Glutamatergic neuron (in vitro differentiated cells): ENCODE data around the gene C13orf46. TPM values are rescaled to one million over a fixed set of nuclear protein-coding genes. Genes with fewer than 3 reads are reported as not detected.
A peak's percentile ranks its signal among the peaks of the same experiment; 100 is the strongest.

Source experiments
- DNase-seq: peaks from one replicate; pipeline ENCODE4 v3.0.0; 2022
- H3K27ac Mint-ChIP-seq: one replicate; pipeline ENCODE4 v1.8.0; 2020; ENCODE audit warnings: mild to moderate bottlenecking, mixed read lengths, inconsistent platforms; ENCODE audit not compliant: unreplicated experiment
- H3K27me3 Mint-ChIP-seq: one replicate; pipeline ENCODE4 v1.8.0; 2020; ENCODE audit warnings: mild to moderate bottlenecking, moderate library complexity, mixed read lengths, inconsistent platforms; ENCODE audit not compliant: unreplicated experiment
- H3K36me3 Mint-ChIP-seq: one replicate; pipeline ENCODE4 v1.8.0; 2020; ENCODE audit warnings: mild to moderate bottlenecking, mixed read lengths, inconsistent platforms; ENCODE audit not compliant: unreplicated experiment
- H3K4me1 Mint-ChIP-seq: one replicate; pipeline ENCODE4 v1.8.0; 2020; ENCODE audit warnings: mild to moderate bottlenecking, low read depth, mixed read lengths, inconsistent platforms; ENCODE audit not compliant: unreplicated experiment
- H3K4me3 Mint-ChIP-seq: one replicate; pipeline ENCODE4 v1.8.0; 2020; ENCODE audit warnings: mild to moderate bottlenecking, mixed read lengths, inconsistent platforms; ENCODE audit not compliant: unreplicated experiment
- H3K9me3 Mint-ChIP-seq: one replicate; pipeline ENCODE4 v1.8.0; 2020; ENCODE audit warnings: mild to moderate bottlenecking, moderate library complexity, mixed read lengths, inconsistent platforms; ENCODE audit not compliant: unreplicated experiment
- CTCF ChIP-seq: fragments of 200-600 bp; sonication (generic); IDR thresholded peaks from one replicate; pipeline ENCODE4 v1.5.0; 2021; ENCODE audit not compliant: partially characterized antibody, unreplicated experiment
- total RNA-seq: library from RNA; stranded (reverse); fragmentation: NEBNext Ultra II Directional; extraction: Animal tissue kit (Norgen Biotek cat#: 25700); gene quantifications from one replicate; pipeline ENCODE4 v1.2.1, GENCODE V29; 2021; ENCODE audit not compliant: unreplicated experiment

C13orf46 gene
- total RNA-seq, 1 donor from 2014 or later, result 0.71 TPM

- Mint-ChIP-seq H3K9me3 (peaks cover 6% of the 10 kb centered on the region), H3K27ac (no peak overlapping the region), H3K4me1 (peaks cover 2% of the 10 kb centered on the region), H3K27me3 (peaks cover 4% of the 10 kb centered on the region), H3K36me3 (peaks cover 10% of the 10 kb centered on the region), H3K4me3 (no peak overlapping the region)
- peak; percentile 32 for DNase-seq
- TF ChIP-seq CTCF, result no peak
Observed at GRCh38 chr13:114010401-114011101, 36.7 kb upstream of the C13orf46 start.

DNA sequence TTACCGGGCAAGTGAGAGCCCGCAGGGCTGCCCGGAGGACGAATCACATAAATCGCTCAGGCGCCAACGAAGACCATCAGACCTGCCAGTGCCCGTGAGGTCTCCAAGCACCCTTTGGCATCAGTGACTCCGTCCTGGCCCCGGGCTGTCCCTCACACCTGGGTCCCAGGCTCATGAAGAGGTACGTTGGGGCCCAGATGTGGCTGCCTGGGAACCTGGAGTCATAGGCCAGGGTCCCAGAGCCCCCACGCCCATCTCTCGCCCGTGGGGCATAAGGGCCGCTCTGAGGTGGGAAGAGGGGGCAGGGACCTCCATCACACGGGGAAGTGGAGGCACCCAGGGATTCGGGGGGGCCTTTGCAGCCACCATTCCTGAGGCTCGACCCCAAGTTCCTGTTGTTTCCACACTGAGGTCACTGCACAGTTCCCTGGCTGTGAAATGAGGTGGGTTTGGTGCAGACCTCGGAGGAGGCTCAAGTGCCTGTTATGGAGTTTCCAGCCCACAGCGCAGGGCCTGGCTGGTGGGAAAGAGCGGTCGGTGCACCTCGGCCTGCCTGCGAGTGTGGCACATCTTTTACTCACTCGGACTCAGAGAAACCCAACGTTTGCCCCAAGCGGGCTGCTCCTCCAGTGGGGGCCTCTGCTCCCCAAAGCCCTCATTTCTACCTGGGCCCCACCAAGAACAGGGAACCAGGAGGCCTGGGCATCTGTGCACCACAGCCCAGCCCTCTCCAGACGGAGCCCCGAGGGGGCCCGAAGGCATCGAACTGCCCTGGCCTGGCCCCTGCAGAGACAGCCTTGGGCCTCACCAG is 35.9 kb upstream of the C13orf46 start:
- TF ChIP-seq CTCF, result no peak
- Mint-ChIP-seq H3K27ac (no peak overlapping the region), H3K9me3 (peaks cover 8% of the 10 kb centered on the region), H3K4me3 (no peak overlapping the region), H3K36me3 (peaks cover 10% of the 10 kb centered on the region), H3K27me3 (peaks cover 6% of the 10 kb centered on the region), H3K4me1 (no peaks in the 10 kb centered on the region)
- DNase-seq, result peak; percentile 12

DNA sequence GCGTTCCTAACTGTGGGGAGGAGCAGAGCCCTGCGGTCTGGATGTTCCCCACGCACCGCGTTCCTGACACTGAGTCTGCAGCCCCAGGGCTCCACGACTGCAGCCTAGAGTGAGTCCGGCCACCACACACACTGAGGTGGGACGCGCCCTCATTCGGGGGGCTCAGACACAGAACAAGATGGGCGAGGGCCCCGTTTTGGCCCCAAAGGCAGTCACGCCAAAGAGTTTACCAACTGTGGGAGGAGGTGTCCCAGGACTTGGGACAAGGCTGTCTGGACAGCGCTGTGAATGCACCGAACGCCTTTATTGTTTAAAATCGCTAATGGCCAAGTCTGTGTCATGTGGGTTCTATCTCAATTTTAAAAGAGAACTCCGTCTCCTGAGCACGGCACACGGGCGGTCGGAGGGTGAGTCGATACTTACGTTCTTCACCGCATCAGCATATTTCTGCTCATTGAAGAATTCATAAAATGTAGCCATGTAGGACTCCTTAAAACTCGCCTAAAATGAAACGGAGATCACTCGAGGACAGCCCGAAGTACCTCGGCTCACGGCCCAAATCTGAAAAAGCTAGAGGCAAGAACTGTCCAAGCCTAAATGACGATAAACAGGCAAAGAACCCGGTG is 35.2 kb upstream of the C13orf46 start:
- peak; percentile 4 for DNase-seq
- TF ChIP-seq CTCF, result no peak
- Mint-ChIP-seq H3K27me3 (peaks cover 6% of the 10 kb centered on the region), H3K4me3 (no peak overlapping the region), H3K9me3 (peaks cover 11% of the 10 kb centered on the region), H3K4me1 (no peaks in the 10 kb centered on the region), H3K27ac (no peak overlapping the region), H3K36me3 (peaks cover 10% of the 10 kb centered on the region)

- peak; percentile 6 for DNase-seq
- H3K27ac Mint-ChIP-seq, result no peak overlapping the region
Observed at GRCh38 chr13:114007566-114007965, 33.7 kb upstream of the C13orf46 start.

More at GRCh38 chr13:114007566-114007965, 33.7 kb upstream of the C13orf46 start:
- no peak for TF ChIP-seq CTCF
- Mint-ChIP-seq H3K36me3 (peaks cover 10% of the 10 kb centered on the region), H3K9me3 (peaks cover 11% of the 10 kb centered on the region), H3K27me3 (peaks cover 6% of the 10 kb centered on the region), H3K4me1 (no peaks in the 10 kb centered on the region), H3K4me3 (no peak overlapping the region)
